DND-41 (cell line): ENCODE measurements around the gene PHACTR3.

Source experiments
- EZH2 ChIP-seq: IDR thresholded peaks from 3 replicates; pipeline ENCODE4 v1.6.1; 2012; ENCODE audit warnings: borderline replicate concordance, low read depth, mild to moderate bottlenecking, moderate library complexity, low read length, inconsistent platforms; ENCODE audit not compliant: severe bottlenecking
- TF ChIP-seq, protein P1 (sequence below): IDR thresholded peaks from 2 replicates; pipeline ENCODE4 v1.5.1; 2012; ENCODE audit warnings: borderline replicate concordance, low read length, moderate library complexity, mild to moderate bottlenecking; ENCODE audit not compliant: poor library complexity, severe bottlenecking; ENCODE audit errors: extremely low read depth

DNA sequence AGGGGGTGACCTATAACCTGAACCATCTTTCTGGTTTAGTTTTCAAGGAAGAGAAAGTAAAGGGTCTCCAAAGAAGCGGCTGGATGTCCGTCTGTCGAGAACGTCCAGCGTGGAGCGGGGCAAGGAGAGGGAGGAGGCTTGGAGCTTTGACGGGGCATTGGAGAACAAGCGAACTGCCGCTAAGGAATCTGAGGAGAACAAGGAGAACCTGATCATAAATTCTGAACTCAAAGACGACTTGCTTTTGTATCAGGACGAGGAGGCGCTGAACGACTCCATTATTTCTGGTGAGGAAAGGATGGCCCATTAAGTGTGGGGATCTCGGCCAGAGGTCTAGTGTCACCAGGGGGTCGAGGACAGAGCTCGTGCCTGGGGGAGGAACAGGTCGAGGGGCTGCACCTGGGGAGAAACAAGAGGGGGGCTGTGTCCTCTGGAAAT is 169.9 kb downstream of the PHACTR3 start:
- TF ChIP-seq, protein P1, sequence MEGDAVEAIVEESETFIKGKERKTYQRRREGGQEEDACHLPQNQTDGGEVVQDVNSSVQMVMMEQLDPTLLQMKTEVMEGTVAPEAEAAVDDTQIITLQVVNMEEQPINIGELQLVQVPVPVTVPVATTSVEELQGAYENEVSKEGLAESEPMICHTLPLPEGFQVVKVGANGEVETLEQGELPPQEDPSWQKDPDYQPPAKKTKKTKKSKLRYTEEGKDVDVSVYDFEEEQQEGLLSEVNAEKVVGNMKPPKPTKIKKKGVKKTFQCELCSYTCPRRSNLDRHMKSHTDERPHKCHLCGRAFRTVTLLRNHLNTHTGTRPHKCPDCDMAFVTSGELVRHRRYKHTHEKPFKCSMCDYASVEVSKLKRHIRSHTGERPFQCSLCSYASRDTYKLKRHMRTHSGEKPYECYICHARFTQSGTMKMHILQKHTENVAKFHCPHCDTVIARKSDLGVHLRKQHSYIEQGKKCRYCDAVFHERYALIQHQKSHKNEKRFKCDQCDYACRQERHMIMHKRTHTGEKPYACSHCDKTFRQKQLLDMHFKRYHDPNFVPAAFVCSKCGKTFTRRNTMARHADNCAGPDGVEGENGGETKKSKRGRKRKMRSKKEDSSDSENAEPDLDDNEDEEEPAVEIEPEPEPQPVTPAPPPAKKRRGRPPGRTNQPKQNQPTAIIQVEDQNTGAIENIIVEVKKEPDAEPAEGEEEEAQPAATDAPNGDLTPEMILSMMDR, result no peak
- TF ChIP-seq EZH2, result no peak
